Body of pancreas (tissue), 4 donors: ENCODE results near the gene MOK. TPM values are rescaled to one million over a fixed set of nuclear protein-coding genes. Genes with fewer than 3 reads are reported as not detected.

ENCODE experiments used
- ATAC-seq: fragments of 150-250 bp; one replicate; pipeline ENCODE4 v1.9.1; 2016
- DNase-seq, 4 donors: peaks; one replicate each; pipeline ENCODE4 v3.0.0-alpha.2; 2019
- H3K27ac ChIP-seq, 4 donors: fragments of 200-600 bp; sonication (generic); 1 replicate in 3 of 4; 2 replicates in 1 of 4; pipeline versions ENCODE4 v1.5.1 to v1.6.1; 2016 to 2019; ENCODE audit warnings: mild to moderate bottlenecking in 1 of 4, mixed read lengths in 1 of 4, moderate library complexity in 1 of 4
- H3K27me3 ChIP-seq, 2 donors: fragments of 200-600 bp; sonication (generic); one replicate each; pipeline ENCODE4 v1.6.0; 2016; ENCODE audit warnings: mild to moderate bottlenecking in 1 of 2
- H3K36me3 ChIP-seq, 2 donors: fragments of 200-600 bp; sonication (generic); replicated peaks in 1 of 2; 2 replicates each; pipeline ENCODE4 v1.5.1; 2016; ENCODE audit warnings: low read depth in 2 of 2; ENCODE audit not compliant: insufficient read depth in 1 of 2
- H3K4me1 ChIP-seq: fragments of 200-600 bp; sonication (generic); one replicate; pipeline ENCODE4 v1.6.0; 2016
- H3K4me3 ChIP-seq, 2 donors: fragments of 200-600 bp; sonication (generic); 1 replicate in 1 of 2; 2 replicates in 1 of 2; pipeline ENCODE4 v1.5.1; 2016 to 2019
- H3K9me3 ChIP-seq, 3 donors: fragments of 200-600 bp; sonication (generic); 1 replicate in 2 of 3; 2 replicates in 1 of 3; pipeline ENCODE4 v1.5.1; 2016
- CTCF ChIP-seq, 7 experiments: fragments of 450-650 bp in 4 of 7; fragments of 200-600 bp in 3 of 7; sonication (generic) in 3 of 7; IDR thresholded peaks; one replicate each; pipeline ENCODE4 v1.5.1; 2016 to 2019; ENCODE audit warnings: antibody characterized with exemption in 7 of 7
- POLR2A ChIP-seq, 3 donors: fragments of 450-650 bp; IDR thresholded peaks; one replicate each; pipeline ENCODE4 v1.6.1; 2016; ENCODE audit warnings: antibody characterized with exemption in 3 of 3, mild to moderate bottlenecking in 2 of 3
- WGBS, 2 donors: methylation state at CpG; one replicate each; pipeline ENCODE4 v1.1.5; 2017; 5-methylcytosine and 5-hydroxymethylcytosine counted together
- intact Hi-C: fragments of 100-400 bp; cut with DNase I; formaldehyde crosslinking; loops from one replicate; pipeline ENCODE4 v1.15.1; 2023
- total RNA-seq, 2 donors: library from RNA; depleted of rRNA; stranded (reverse); fragments of >200 nt; gene quantifications; one replicate each; pipeline ENCODE4 v1.1.0, GENCODE V29; 2016

Gene MOK
- total RNA-seq, 2 donors from 2014 or later, result 14.3 to 18.5 TPM

GRCh38 chr14:102213984-102214658, 90.8 kb downstream of the MOK start:
- no peaks in the 10 kb centered on the region for H3K4me1 ChIP-seq

GRCh38 chr14:102213470-102213869, 91.5 kb downstream of the MOK start:
- no peak for TF ChIP-seq CTCF (IDR thresholded peaks at IDR 0.05)
- no peak for TF ChIP-seq POLR2A (IDR thresholded peaks at IDR 0.05)
- intact Hi-C loops, result no loop called here
- H3K36me3 ChIP-seq, result no peaks in the 10 kb centered on the region
- no peaks in the 10 kb centered on the region for H3K4me1 ChIP-seq
- no peak for ATAC-seq
- no peak overlapping the region for H3K4me3 ChIP-seq
- no peaks in the 10 kb centered on the region for H3K27me3 ChIP-seq
- no peak for DNase-seq
- no peaks in the 10 kb centered on the region for H3K9me3 ChIP-seq
- WGBS, 2 donors, result 84 to 85% methylated on average over 10 of the region's 10 CpGs
- H3K27ac ChIP-seq, result no peak overlapping the region

More at GRCh38 chr14:102213984-102214658, 90.8 kb downstream of the MOK start:
- Histone ChIP-seq H3K9me3 (no peaks in the 10 kb centered on the region), H3K27ac (no peak overlapping the region), H3K4me3 (no peak overlapping the region), H3K36me3 (no peaks in the 10 kb centered on the region), H3K27me3 (no peaks in the 10 kb centered on the region)
- WGBS, 2 donors, result 90 to 94% methylated on average over 13 to 23 of the region's 25 CpGs
- TF ChIP-seq CTCF (IDR thresholded peaks at IDR 0.05), result no peak
- TF ChIP-seq POLR2A (IDR thresholded peaks at IDR 0.05), result no peak
- ATAC-seq (no peak), DNase-seq (no peak)
- intact Hi-C loops, result no loop called here

GRCh38 chr14:102212845-102213244, 92.1 kb downstream of the MOK start:
- no peak overlapping the region for H3K4me3 ChIP-seq
- no peaks in the 10 kb centered on the region for H3K4me1 ChIP-seq
- 90 to 95% methylated on average over 10 of the region's 10 CpGs for WGBS, 2 donors
- TF ChIP-seq CTCF (IDR thresholded peaks at IDR 0.05), result no peak
- no peak for TF ChIP-seq POLR2A (IDR thresholded peaks at IDR 0.05)
- DNase-seq (no peak), ATAC-seq (no peak)
- no peaks in the 10 kb centered on the region for H3K27me3 ChIP-seq
- intact Hi-C loops, result no loop called here
- no peaks in the 10 kb centered on the region for H3K36me3 ChIP-seq
- H3K9me3 ChIP-seq, result no peaks in the 10 kb centered on the region
- H3K27ac ChIP-seq, result no peak overlapping the region

- no peak overlapping the region for H3K4me3 ChIP-seq
- H3K9me3 ChIP-seq, result no peaks in the 10 kb centered on the region
- H3K36me3 ChIP-seq, result no peaks in the 10 kb centered on the region
- 87 to 90% methylated on average over 8 of the region's 8 CpGs for WGBS, 2 donors
- no peak for DNase-seq
- no peaks in the 10 kb centered on the region for H3K27me3 ChIP-seq
- no peak overlapping the region for H3K27ac ChIP-seq
- intact Hi-C loops, result no loop called here
- no peak for ATAC-seq
- peaks cover 1% of the 10 kb centered on the region for H3K4me1 ChIP-seq
- TF ChIP-seq CTCF (IDR thresholded peaks at IDR 0.05), result no peak
- no peak for TF ChIP-seq POLR2A (IDR thresholded peaks at IDR 0.05)
Measured at GRCh38 chr14:102212356-102212755, 92.6 kb downstream of the MOK start.

- 88 to 96% methylated on average over 9 to 12 of the region's 12 CpGs for WGBS, 2 donors
- intact Hi-C loops, result no loop called here
- ATAC-seq (no peak), DNase-seq (no peak)
- no peak for TF ChIP-seq CTCF (IDR thresholded peaks at IDR 0.05)
- TF ChIP-seq POLR2A (IDR thresholded peaks at IDR 0.05), result no peak
- Histone ChIP-seq H3K27ac (no peak overlapping the region), H3K4me1 (peaks cover 12% of the 10 kb centered on the region), H3K27me3 (no peaks in the 10 kb centered on the region), H3K36me3 (no peaks in the 10 kb centered on the region), H3K4me3 (no peak overlapping the region), H3K9me3 (no peaks in the 10 kb centered on the region)
Measured at GRCh38 chr14:102211240-102211639, 93.7 kb downstream of the MOK start.
